ENCODE results near the gene ITLN2. TPM values are rescaled to one million over a fixed set of nuclear protein-coding genes. Genes with fewer than 3 reads are reported as not detected.

Gene ITLN2
- total RNA-seq (2014; rRNA removed; shearing (Covaris generic)) (7.0 and 12.8 TPM in 2 replicates), polyA plus RNA-seq (2016; fragmentation: Nextera tagmentation; extraction: Ambion mirVana) (7.2 and 8.0 TPM in 2 replicates)
- long read RNA-seq, transcript ITLN2-201 (8 exons, 1,151 nt) = major isoform, 7 of 12 reads
- long read RNA-seq, partial matches to known transcripts = 0 of 12 reads
- long read RNA-seq, other reads (novel, unspliced or antisense) = 5 of 12 reads

- Histone ChIP-seq H4K20me1 (replicated peaks; ENCODE audit: insufficient read depth) (no peaks in the 10 kb centered on the region), H3K27ac (ENCODE audit: low read depth) (peak within 1 kb of the TSS; percentile 46; the same call in 1 of the 2 replicates), H3K79me2 (replicated peaks; ENCODE audit: insufficient read depth) (no peaks in the 10 kb centered on the region), H3K9me2 (ENCODE audit: insufficient read depth) (no peaks in the 10 kb centered on the region), H3K36me3 (ENCODE audit: insufficient read depth) (no peaks in the 10 kb centered on the region), H3K27me3 (ENCODE audit: insufficient read depth) (no peaks in the 10 kb centered on the region), H2AFZ (peak within 1 kb of the TSS; percentile 80; the same call in 1 of the 2 replicates), H3F3A (replicated peaks; ENCODE audit: low read depth) (no peaks in the 10 kb centered on the region), H3K4me2 (peak within 1 kb of the TSS; percentile 62; the same call in 1 of the 2 replicates), H3K4me1 (ENCODE audit: insufficient read depth) (peaks cover 7% of the 10 kb centered on the region), H3K4me3 (0 out of 2 replicates have a peak within 1 kb of the TSS, but pooled peaks have one; percentile 14)
- DNase-seq (ENCODE audit: low spot score) (peak; percentile 86), ATAC-seq (peak; percentile 91)
- Mint-ChIP-seq H3K36me3 (ENCODE audit: low read depth) (no peaks in the 10 kb centered on the region; the same call in 2 of the 3 replicates), H3K4me3 (no peak within 1 kb of the TSS; the same call in 2 of the 3 replicates), H3K4me1 (peaks cover 30% of the 10 kb centered on the region), H3K27me3 (ENCODE audit: insufficient read depth, low read depth, poor library complexity) (peaks cover 4% of the 10 kb centered on the region), H3K27ac (peak within 1 kb of the TSS; percentile 77), H3K9me3 (no peaks in the 10 kb centered on the region)
- TF ChIP-seq REST (IDR thresholded peaks at IDR 0.05; ENCODE audit: unreplicated experiment) (no peak), STAT1 (IDR thresholded peaks at IDR 0.05; ENCODE audit: unreplicated experiment) (no peak), ZNF114 (CRISPR knock-in tag; IDR thresholded peaks at IDR 0.05) (no peak), ZNF462 (CRISPR knock-in tag; IDR thresholded peaks at IDR 0.05) (peak; percentile 8; the same call in 1 of the 2 replicates), CTCF (conservative IDR thresholded peaks at IDR 0.05; ENCODE audit: low read depth in 2 of 2) (peak; percentile 82 to 87), CREB1 (CRISPR knock-in tag; IDR thresholded peaks at IDR 0.05; ENCODE audit: low read depth) (no peak)
Observed at GRCh38 chr1:160954158-160955104, at the start of gene ITLN2. TSS of gene ITLN2 (minus strand) at chr1:160954809. CDS start at chr1:160954741, 68 bp downstream.
